ENCODE measurements around the gene PHPT1.
"Not testable (repeated sequence)": the region's sequence is repeated elsewhere in the genome, so short reads cannot be mapped to it uniquely, and the experiment has no call there.

Gene PHPT1

DNA sequence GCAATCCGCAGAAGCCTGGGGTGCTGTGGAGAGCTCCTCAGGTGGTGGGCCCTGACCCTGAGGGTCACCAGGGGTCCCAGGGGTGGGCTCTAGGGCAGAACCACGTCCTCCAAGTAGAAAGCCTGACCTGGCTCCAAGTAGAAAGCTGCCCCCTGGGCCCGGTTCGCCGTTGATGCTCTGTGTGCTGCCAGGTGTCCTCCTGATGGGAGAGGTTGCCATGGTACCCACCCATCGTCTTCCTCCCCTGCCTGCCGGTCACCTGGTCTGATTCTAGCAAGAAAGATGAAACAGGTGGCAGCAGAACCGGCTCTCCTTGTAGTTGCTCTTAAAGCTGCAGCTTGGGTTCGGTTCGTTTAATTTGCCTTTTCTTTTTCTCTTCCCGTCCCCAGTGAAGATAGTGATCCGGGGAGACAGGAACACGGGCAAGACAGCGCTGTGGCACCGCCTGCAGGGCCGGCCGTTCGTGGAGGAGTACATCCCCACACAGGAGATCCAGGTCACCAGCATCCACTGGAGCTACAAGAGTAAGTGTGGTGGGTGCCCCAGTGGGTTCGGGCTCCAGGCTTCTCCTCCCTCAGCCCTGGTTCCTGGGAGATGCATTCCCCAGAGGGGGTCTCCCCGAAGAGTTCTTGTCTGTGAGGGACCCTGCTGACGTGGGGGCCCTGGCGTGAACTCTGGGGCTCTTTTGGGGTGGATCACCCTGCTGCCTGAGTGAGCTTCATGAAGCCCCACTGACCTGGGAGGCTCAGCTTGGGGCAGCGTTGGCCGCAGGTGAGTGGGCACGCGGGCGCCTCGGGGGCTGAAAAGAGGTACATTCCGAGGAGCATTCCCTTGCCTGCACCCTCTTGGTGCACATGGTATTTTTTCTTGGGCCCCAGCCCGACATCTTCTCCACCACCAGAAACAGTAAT lies 25.8 kb upstream of the PHPT1 start:
- DNase-seq (ENCODE audit: low read depth) = no peak

DNA sequence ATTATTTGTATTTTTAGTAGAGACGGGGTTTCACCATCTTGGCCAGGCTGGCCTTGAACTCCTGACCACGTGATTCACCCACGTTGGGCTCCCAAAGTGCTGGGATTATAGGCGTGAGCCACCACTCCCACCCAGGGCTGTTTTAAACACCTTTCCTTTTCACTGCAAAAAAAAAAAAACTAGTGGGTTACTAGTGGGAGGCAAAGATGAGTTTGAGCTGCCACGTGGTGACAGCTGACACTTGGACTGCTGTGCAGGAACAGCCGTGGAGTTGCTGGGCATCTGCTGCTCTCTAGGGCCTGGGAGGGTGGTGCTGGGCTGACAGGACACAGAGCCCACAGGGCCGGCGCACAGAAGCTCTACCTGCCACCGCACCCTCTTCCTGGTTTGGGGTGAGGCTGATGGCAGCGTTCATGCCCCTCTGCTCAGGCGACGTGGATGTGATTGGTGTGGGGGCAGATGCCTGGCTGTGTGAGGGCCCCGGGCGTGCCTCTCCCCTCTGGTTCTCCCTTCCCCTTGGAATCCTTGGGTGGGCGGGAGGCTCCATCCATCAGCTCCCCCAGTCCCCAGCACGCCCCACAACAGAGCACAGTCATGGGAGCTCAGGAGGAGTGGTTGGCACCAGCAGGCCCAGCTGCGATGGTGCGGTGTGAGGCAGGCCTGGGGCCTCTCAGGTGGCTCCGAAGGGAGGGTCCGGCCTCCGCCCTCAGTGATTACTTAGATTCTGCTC lies 24.5 kb upstream of the PHPT1 start:
- DNase-seq (ENCODE audit: low read depth) = no peak

DNA sequence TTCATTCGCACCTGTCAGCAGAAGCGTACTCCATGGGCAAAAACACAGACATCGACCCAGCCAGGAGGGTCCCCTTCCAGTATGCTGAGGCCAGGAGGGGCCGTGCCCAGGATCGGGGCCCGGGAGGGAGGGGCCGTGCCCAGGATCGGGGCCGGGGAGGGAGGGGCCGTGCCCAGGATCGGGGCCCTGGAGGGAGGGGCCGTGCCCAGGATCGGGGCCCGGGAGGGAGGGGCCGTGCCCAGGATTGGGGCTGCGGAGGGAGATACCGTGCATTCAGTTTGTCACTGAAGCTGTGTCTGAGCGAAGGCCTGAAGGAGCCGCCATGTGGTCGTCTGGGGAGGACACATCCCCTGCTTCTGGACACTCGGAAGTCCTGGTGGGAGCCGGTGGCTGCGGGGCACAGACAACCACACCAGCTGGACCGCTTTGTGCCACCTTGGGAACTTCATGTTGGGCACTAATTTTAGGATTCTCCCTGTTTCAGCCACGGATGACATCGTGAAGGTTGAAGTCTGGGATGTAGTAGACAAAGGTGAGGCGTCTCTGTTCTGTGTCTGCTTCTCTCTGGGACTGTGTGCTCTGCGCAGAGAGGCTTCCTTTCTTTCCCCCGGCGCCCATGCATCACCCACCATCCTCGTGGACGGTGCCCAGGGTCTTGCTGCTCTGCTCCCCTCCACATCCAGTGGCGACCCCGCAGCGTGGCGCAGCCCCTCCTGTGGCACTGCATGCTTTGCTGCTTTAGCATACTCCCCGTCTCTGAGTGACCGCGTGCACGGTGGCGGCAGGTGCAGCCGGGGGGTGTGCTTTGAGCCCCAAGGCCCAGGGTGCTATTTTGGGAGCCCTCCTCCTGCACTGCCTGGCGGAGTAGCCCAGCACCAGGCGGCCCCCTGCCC lies 23.7 kb upstream of the PHPT1 start:
- no peak for DNase-seq (ENCODE audit: low read depth)

DNA sequence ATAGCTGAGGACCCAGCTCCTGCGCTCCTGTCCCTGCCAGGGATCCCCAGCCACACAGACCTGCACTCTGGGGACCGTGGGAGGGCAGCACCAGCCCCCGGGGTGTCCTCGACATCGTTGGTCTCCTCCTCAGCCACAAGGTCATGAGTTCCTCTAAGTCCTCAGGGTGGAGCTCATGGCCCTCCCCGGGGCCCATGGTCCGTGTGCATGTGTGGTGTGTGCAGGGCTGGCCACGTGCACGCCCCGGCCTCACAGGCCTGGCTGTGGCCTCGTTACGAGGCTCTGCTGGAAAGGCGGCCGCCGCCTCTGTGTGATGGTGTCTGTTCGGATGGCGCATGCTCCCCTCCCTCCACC lies 23.0 kb upstream of the PHPT1 start:
- DNase-seq (ENCODE audit: low read depth) = no peak

DNA sequence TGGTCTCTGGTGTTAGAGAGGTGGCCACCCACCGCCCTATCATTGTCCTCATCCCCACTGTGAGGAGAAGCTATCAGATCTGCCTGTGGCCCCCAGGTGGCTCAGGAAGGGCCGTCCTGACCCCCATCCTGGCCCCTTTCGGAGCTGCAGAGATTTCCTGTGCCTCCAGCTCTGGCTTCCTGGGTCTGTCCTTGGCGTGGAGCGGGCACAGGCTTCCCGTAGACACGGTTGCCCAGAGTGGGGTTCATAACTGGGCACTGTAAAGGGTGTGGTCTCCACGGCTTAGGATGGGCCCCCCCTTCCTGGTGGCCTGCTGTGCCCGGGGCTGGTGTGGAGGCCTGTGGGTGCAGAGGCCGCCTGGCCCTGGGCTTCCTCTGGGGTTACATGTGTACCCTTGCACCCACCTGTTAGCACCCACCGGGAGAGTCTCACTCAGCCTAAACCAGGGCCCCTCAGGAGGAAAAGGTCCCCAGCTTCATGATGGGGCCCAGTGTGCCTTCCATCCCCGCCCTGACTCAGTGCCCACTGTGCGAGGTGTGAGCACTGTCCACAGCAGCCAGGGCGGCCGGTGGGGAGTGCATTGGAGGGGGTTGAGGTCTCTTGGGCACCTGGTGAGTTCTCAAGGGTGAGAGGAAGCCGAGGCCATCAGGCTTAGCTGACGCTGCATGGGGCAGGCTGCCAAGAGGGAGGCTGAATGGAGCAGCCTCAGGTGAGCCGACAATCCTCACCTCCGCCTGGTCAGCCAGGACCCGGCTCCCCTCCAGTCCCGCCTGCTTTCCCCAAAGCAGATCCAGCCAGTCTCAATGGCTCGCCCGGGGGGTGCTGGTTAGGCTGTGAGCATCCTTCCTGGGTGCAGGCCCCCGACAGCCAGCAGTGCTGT lies 22.3 kb upstream of the PHPT1 start:
- DNase-seq (ENCODE audit: low read depth) = no peak

DNA sequence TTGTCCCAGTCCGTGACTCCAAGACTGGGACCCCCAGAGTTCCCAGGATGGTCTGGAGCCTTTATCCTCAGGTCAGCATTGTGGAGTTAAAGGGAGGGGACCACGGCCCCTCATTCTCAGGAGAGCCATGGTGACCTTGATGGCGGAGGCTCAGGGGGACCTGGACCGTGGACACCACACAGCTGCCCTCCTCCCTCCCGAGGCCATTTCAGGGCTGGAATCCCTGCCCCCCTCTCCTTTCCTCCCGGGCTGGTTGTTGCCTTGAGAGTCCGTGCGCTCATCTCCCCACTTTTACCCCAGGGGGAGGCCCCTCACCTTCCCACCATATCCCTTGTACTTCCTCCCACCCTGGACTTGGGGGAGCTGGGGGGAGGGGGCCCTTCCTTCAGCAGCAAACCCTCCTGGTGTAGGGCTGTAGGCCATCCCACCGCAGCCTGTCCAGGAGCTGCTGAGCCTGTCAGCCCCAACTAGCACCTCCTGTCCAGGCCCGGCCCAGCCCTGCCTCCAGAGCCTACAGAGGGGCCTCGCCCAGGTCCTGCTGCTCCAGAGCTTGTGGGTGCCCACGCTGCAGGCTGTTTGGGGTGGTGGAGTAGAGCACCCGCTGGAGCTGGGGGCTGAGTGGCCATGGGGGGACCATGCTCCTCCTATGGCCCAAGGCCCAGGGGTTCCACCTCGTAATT lies 21.3 kb upstream of the PHPT1 start:
- DNase-seq (ENCODE audit: low read depth) = no peak

DNA sequence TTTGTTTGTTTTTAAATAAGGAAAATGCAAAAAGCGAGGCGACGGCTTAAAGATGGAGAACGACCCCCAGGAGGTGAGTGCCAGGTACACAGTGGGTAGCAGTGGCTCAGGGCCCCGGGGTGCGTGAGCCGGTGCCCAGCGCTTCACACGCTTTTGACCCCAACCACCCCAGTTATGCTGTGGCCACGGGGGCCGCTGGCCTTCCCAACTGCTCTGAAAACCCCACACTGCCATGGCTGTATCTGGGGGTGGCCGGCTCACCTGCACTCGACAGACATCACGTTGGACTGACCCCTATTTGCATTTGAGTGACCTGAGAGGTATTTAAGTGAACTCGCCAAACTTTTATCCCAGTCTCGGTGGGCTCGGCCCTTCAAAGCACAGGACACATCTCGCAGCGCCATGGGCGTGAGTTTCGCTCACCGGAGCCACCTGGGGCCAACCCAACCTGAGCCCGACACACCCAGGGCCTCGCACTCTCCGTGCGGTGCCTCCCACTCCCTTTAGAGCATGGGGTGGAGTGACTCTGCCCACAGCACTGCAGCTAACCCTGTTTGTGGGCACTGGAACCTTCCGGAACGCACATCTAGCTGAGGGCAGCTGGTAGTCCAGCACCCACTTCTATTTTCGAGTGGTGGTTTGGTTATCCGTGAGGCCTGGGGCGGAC lies 20.6 kb upstream of the PHPT1 start:
- DNase-seq (ENCODE audit: low read depth) = no peak

DNA sequence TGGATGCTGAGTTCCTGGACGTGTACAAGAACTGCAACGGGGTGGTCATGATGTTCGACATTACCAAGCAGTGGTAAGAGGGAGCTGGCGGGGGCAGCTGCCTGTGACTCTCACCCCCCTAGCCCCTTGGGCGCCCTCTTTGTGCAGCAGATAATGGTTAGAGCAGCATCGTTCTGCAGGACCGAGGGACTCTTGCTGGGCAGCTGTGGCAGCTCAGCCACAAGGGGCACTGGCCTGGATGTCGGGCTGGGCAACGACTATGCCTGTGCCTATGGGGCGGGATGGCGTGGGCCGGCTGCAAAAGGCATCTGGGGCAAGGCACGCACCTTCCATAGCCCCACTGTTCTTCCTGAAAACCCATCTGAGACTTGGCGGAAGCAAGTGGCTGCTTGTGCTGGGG lies 19.8 kb upstream of the PHPT1 start:
- DNase-seq (ENCODE audit: low read depth) = no peak

DNA sequence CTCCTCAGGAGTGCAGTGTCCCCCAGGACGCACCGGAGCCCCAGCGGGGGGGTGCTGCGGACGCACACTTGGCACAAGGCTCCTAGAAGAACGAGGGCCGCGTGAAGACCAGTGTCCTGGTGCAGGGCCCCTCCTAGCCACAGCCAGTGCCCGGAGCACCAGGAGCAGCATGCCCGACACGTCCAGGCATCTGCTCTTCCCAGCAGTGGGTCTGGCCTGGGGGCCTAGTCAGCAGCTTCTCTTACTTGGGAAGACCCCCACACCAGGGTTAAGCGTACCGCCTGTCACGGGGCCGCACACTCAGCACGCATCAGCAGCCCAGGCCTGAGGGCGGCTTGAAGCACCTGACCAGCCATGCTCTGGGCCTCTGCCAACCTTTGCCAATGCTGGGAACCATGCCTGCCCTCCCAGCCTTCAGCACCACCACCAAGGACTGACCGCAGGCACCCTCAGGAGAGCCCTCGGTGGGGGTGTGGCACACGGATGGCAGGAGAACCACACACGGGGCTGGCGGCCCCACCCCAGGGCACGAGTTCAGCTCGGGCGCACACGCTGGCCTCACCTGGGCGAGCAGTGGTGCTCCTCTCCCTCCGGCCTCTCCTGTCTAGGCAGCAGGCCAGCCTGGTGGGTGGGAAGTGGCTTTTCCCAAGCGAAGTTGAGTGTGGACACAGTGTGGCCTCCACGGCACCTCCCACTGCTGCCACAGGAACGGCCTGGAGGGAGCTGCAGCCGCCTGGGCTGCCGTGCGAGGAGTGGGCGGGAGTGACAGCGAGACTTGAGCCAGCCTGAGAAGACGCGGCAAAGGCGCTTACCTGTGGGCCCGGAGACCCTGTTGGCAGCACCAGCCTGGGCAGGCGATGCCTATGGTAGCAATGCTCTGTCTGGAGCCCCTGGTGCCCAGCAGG lies 19.0 kb upstream of the PHPT1 start:
- DNase-seq (ENCODE audit: low read depth) = no peak

DNA sequence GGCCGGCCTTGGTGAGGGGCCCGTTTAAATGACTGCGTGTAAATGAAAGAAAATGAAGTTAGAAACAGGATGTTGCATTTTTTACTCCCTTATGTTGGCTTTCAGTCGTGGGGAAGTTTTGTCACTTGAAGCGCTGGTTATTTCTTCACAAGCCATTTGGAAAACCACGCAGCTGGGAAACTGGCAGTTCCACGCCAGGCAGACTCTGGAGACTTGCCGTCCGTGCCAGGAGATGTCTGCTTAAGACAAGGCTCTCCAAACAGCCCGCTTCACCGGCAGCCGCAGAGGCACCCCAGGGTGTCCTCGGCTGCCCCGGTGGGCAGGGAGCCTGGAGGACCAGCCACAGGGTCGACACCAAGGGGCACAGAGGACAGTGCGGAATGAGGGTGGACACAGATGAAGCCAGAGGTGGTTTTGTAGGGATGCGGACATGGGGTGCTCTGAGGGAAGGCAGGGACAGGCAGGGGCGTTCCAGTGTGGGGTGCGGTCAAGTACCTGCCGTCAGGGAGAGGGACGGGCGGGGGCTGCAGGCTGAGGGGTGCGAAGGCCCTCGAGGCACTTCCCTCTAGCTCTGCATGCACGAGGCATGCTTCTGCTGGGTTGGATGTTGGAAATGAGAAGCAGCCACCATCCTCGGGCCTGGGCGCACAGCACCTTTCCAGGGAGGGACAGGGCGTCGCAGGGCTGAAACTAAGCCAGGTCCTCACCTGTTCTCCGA lies 18.0 kb upstream of the PHPT1 start:
- no peak for DNase-seq (ENCODE audit: low read depth)

DNA sequence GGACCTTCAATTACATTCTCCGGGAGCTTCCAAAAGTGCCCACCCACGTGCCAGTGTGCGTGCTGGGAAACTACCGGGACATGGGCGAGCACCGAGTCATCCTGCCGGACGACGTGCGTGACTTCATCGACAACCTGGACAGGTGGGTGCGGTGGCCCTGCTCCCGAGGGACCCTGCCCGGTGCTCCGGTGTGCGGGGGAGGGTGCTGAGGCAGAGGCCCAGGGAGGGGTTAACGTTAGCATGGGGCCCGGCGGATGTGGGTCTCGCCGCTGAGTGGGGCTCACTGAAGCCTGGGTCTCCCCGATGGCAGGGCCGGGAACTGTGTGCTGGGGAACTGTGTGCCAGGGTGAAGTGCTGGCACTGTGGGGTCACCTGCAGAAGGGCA lies 17.5 kb upstream of the PHPT1 start:
- DNase-seq (ENCODE audit: low read depth) = no peak

DNA sequence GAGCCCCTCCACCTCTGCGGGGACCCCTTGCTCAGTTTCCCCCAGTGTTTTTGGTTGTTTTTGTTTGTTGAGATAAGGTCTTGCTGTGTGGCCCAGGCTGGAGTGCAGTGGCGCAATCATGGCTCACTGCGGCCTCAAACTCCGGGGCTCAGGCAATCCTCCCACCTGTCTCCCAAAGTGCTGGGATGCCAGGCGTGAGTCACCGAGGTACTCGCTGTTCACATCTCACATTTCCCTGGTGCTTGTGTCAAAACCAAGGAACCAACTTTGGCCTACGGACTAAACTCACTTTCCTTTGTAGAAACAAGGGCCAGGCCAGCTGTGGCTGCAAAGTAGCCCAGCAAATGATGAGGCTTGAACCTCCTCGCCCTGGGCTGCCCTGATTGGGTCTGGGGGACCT lies 16.6 kb upstream of the PHPT1 start:
- DNase-seq (ENCODE audit: low read depth) = no peak

DNA sequence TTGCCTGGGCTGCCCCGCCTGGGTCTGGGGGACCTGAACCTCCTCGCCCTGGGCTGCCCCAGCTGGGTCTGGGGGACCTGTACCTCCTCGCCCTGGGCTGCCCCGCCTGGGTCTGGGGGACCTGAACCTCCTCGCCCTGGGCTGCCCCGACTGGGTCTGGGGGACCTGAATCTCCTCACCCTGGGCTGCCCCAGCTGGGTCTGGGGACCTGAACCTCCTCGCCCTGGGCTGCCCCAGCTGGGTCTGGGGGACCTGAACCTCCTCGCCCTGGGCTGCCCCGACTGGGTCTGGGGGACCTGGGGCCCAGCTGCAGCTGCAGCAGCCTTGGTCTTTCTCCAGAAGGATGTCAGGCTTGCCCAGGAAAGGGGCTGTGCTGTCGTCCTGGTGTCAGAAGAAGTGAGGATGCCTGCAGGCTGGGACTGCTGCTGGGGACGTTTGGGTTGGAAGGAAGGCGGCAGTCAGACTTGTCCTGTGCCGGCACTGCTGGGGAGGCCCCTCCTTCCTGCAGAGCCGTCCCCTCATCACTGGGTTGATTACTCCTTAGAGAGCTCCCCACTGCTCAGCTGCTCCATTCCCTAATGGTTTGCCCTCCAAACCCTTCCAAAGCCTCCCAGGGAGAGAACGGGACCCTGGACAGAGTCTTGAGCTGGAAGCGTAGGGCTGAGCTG lies 15.7 kb upstream of the PHPT1 start:
- not testable (repeated sequence) for DNase-seq (ENCODE audit: low read depth)

DNA sequence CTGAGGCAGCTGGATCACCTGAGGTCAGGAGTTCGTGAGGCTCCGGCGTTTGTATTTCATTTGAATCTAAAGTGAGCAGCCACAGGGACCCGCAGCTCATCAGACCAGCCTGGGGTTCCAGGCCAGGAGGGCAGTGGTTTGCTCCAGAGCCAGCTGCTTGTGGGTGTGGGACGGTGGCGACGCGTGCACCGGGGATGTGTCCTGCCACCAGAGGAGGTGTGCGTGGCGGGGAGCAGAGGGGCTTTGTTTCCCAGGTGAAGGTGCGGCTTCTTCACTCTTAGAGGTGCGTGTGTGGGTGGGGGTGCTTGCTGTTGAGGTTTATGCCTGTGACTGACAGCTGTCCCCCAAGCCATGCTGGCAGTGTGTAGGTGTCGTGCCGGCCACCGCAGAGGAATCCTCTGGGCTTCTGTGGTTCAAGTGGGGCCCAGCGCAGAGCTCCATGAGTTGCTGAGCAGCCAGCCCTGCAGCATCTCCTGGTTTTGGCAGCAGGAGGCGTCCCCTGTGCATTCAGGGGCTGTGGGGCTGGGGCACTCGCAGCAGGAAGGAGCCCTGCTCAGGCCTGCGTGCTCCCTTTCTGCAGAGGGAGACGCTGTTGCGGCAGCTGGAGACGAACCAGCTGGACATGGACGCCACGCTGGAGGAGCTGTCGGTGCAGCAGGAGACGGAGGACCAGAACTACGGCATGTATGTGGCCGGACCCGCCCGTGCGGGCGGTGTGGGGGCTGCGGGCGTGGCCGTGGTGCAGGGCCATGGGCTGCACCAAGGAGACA lies 13.9 kb upstream of the PHPT1 start:
- DNase-seq (ENCODE audit: low read depth) = no peak

DNA sequence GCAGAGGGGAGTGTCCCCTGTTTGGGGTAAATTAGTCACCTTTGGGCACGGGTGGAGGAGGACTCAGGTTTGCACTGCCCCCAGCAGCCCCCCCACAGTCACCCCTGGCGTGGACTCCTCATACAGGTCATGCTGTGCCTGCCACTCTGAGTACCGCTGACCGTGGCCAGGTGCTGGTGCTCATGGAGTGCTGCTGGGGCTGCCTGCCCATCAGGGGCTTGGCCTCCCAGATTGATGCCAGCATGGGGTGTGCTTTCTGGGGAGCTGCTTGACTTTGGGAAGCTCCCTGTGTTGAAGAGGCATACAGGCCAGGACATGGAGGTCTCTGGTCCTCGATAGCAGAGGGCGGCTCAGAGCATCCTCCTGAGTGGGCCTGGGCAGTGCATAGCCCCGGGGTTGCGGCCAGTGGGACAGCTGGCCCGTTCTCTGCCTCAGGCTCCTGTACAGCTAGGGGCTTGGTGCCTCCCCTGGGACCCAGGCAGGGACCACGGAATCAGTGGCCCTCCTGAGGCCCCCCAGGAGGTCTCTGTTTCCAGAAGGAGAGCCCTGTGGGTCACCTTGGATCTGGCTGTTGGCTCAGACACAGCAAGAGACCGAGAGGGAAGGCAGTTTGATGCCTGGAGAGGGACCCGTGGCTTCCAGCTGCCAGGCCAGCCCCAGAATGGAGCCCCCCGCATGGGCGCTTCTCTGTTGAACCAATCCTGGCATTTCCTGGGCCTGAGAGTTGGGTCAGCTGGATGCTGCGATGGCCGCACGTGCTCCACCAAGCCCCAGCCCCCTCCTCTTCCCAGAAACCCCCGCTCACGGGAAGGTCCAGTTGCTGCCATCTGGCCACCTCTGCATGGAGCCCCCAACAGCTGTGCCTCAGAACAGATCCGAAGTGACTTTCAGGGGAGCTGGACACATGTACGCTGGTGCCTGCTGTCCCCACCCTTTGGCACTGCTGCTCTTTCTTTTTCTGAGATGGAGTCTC lies 13.0 kb upstream of the PHPT1 start:
- no peak for DNase-seq (ENCODE audit: low read depth)

Data from ELR (cell line).